HG02759 (cell line): Measurements from ENCODE around the gene TMEM201.
"Not testable (repeated sequence)": the region's sequence is repeated elsewhere in the genome, so short reads cannot be mapped to it uniquely, and the experiment has no call there.

ENCODE experiments used
- ATAC-seq: cut with Tn5 transposase; IDR thresholded peaks from one replicate; pipeline ENCODE4 v1.9.1; 2021; ENCODE audit warnings: mild to moderate bottlenecking, moderate library complexity; ENCODE audit not compliant: unreplicated experiment

The TMEM201 gene, protein sequence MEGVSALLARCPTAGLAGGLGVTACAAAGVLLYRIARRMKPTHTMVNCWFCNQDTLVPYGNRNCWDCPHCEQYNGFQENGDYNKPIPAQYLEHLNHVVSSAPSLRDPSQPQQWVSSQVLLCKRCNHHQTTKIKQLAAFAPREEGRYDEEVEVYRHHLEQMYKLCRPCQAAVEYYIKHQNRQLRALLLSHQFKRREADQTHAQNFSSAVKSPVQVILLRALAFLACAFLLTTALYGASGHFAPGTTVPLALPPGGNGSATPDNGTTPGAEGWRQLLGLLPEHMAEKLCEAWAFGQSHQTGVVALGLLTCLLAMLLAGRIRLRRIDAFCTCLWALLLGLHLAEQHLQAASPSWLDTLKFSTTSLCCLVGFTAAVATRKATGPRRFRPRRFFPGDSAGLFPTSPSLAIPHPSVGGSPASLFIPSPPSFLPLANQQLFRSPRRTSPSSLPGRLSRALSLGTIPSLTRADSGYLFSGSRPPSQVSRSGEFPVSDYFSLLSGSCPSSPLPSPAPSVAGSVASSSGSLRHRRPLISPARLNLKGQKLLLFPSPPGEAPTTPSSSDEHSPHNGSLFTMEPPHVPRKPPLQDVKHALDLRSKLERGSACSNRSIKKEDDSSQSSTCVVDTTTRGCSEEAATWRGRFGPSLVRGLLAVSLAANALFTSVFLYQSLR

DNA sequence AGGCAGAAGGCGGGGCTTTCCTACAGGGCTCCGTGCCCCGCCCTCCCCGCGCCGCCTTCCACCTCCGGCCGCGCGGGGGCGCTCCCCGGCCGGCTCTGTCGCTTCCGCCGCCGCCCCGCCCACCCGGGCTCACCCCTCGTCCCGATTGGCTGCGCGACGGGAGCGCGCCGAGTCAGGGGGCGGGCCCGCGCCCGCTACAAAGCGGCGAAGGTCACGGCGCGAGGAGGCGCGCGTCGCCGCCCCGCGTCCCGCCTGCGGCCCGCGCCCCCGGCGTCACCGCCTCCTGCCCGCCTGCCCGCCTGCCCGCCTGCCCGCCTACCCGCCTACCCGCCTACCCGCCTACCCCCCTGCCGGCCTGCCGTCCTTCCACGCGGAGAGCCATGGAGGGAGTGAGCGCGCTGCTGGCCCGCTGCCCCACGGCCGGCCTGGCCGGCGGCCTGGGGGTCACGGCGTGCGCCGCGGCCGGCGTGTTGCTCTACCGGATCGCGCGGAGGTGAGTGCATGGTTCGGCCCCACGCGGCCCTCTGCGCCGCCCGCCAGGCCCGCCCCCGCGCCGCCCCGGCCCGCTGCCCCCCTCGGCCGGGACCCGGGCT is at the start of gene TMEM201:
TSS of gene TMEM201 (plus strand) at position 361 of the 593 bp plus-strand sequence. CDS start at position 381, 20 bp downstream.
- ATAC-seq: peak; percentile 78

DNA sequence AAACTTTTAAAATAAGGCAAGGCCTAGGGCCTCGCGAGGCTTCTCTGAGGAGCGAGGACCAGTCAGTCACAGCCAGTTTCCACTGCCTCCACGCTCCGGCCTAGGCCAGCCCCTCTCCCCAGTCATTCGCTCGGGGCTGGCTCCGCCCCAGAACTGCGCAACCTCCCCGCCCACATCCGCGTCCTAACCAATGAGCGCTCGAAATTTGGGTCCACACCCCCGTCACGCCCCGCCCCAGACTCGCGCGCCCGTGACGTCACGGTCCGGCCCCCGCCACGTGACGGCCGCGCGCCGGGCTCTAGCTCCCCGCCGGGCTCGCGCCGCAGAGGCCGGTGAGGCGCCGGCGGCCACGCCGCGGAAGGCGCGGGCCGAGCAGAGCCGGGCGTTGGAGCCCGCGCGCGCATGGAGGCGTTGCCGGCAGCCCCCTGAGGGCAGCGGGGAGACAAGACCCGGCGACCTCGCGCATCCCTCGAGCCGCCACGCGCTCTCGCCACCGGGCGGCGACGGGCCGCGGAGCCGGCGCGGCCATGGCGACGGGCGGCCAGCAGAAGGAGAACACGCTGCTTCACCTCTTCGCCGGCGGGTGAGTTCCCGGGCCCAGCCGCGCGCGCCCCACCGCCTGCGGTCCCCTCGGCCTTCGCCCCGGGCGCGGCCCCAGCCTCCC is 49.4 kb upstream of the TMEM201 start, which contains the start of gene SLC25A33:
TSS of gene SLC25A33 (plus strand) at position 301 of the 664 bp plus-strand sequence. CDS start at position 528, 227 bp downstream.
- peak; percentile 91 for ATAC-seq

DNA sequence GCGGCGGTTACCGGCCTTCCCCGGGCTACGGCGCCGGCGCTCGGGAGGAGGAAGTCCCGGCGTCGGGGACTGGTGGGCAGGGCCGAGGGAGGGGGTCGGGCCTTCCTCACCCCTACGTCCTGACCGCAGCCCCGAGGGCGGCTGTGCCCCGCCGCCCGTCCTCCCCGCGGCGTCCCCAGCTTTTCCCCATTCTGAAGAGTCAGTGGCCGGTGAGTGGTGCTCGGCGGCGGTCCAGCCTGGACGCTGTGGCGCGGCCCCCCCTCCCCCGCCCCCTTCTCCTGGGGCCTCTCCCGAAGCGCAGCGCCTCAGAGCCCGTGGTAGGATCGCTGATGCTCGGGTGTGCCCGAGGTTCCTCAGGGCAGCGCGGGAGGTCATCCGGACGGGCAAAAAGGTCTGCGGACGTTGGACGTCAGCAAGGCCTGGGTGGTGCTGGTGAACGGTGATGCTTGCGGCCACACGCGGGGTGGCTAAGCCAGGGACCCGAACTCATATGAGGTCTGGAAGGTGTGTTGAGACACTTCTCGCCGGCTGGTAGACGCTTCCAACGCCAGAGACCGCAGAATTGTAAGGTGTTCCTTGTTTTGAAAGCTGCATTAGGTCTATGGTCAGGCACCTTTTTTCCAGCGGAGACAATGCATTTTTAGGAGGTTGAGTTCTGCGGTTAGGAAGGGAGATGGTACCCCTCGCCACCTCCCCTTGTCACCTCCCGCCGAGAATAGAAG is 48.7 kb upstream of the TMEM201 start:
- ATAC-seq: peak; percentile 60

DNA sequence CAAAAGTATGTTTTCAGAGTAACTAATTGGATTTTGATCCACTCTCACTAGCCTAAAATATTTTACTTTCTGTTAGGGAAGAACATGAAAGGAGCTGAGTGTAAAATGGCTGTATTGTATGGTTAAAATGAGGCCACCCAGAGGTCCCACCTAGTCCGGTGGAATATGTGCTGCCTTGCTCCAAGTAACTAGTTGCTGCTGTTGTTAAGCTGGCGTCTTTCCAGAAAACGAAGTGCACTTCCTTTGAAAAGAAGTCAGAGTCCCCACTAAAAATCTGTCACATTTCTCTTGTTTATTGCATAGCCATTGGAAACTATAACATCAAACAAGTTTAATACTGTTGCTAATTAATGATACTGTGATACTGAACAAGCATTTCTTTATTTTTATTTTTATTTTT is 46.3 kb upstream of the TMEM201 start:
- no peak for ATAC-seq

DNA sequence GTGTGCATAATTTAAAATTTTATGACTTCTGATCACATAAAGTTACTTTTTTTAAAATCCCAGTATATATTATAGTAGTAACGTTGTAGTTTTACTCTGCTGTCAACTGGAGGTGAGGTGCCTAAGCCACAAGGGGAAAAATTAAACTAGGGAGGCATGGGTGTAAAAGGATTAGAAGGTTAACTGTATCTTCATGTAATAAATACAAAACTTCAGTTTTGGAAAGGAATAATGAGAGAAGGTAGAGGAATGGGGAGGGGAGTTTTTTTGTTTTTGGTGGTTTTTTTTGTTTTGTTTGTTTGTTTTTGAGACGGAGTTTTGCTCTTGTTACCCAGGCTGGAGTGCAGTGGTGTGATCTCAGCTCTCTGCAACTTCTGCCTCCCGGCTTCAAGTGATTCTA is 43.8 kb upstream of the TMEM201 start:
- ATAC-seq: no peak

GRCh38 chr1:9549955-9550546 is 38.7 kb upstream of the TMEM201 start:
- ATAC-seq: no peak

DNA sequence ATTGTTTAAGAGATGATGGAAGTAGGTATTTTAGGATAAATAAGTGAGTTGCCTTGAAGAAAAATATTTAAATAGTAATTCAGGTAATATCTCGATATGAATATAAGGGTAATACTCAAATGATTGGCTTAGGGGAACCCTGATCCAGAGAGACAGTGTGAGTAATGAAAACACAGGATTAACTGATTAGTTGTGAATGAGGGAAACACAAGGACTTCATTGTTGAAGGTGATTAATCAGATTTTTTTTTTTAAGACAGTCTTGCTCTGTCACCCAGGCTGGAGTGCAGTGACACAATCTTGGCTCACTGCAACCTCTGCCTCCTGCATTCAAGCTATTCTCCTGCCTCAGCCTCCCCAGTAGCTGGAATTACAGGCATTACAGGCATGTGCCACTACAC is 36.7 kb upstream of the TMEM201 start:
- no peak for ATAC-seq

- no peak for ATAC-seq
Measured at GRCh38 chr1:9553736-9554144, 35.0 kb upstream of the TMEM201 start.

DNA sequence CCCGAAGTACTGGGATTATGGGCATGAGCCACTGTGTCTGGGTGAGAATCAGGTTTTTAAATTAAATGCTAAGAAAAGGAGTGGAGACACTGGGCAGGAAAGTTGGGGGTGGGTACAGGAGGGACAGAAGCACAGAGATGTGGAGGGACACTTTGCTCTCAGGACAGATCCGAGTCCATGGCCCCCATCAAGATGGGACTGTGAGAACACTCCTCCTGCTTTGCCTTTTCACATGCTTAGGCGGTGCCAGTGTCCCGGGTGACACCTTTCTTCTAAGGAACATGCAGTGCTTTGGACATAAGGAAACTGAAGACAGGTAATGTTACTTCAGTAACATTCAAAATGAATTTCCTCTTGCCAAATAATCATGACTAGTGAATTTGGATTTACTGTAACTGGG is 32.8 kb upstream of the TMEM201 start:
- ATAC-seq: no peak

DNA sequence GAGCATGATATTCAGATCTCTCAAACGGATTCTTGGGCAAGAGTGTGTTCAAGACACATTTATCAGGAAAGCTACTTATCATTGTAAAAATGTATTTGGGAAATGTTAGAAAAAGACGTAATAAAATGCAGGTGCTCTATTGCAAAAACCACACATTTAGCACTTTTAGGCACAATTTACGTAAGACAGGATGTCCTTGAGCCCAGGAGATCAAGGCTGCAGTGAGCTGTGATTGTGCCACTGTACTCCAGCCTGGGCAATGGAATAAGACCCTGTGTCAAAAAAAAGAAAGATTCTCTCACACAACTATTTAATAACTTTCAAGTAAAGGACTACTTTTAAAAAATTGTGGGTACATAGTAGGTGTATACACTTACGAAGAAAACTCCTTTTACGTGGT is 31.1 kb upstream of the TMEM201 start:
- ATAC-seq: no peak

DNA sequence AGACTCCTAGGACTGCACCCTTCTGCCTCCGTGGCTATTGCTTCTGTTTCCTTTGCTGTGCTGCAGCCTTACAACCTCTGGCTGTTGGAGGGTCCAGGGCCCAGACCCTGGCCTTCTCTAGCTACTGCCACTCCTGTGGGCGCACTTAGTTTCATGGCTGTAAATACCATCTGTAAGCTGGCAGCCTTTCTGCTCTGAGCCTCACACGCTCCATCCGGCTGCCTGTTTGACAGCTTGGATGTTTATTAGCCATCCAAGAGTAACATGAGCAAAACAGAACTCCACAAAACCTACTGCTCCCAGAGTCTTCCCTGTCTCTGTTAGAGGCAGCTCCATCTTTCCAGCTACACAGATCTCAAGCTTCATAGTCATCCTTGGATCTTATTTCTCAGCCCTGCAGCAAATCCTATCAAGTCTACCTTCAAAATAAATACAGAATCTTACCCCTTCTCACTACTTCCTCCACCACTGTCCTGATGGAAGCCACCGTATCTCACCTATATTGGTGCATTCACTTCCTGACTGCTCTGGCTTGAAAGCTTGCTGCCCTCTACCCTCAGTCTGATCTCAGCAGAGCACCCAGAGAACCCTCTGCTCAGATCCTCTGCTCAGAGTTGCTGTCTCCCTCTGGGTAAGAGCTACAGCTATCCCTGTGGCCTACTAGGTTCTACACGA is 30.3 kb upstream of the TMEM201 start:
- no peak for ATAC-seq

DNA sequence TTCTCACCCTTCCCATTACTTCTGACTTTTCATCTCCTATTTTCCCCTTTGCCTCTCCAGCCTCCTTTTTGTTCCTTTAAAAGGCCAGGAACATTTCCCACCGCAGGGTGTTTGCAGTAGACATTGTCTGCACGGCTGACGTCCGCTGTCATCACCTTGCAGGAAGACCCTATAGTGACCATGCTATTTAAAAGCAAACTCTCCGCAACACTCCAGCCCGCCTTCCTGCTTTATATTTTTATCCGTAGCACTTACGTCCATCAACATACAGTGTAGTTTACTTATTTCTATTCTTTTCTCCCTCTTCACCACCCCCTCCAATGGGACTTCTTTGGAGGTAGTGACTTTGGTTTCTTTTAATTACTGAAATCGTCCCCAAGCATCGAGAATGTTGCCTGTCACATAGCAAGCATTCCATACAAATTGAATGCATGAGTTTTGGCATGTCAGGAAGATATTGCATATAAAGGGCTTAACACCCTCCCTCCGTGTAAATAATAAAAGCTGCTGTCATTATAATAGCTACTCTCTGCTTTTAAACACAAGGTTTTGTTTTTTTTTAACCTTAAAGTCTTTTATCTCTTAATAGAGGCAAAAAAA is 29.7 kb upstream of the TMEM201 start:
- no peak for ATAC-seq

- no peak for ATAC-seq
Measured at GRCh38 chr1:9559673-9560072, 29.0 kb upstream of the TMEM201 start.

DNA sequence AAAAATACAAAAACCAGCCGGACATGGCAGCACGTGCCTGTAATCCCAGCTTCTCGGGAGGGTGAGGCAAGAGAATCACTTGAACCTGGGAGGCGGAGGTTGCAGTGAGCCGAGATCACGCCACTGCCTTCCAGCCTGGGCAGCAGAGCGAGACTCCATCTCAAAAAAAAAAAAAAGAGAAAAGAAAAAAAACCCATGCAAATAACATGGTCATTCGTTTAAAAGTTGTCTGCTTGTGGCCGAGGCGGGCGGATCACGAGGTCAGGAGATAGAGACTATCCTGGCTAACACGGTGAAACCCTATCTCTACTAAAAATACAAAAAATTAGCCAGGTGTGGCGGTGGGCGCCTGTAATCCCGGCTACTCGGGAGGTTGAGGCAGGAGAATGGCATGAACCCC is 28.6 kb upstream of the TMEM201 start:
- ATAC-seq: not testable (repeated sequence)

DNA sequence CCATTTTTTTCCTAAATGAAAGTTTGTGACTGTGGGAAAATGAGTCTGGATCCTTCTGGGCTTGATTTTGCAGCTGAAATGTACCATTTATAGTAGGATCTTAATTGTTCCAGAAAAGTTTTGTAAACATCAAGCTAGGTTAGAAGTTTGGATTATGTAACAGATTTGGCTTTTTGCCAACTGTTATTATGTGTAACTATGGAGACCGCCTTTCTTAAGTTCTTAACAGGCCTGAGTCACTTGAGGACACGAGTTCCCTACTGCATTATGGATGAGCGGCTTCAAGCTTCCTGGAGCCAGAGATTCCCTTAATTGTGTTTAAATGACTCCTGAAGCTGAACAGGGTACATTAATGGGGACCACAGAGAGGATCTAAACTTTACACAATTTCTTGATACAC is 27.3 kb upstream of the TMEM201 start:
- ATAC-seq: no peak

GRCh38 chr1:9569267-9569666 is 19.4 kb upstream of the TMEM201 start:
- no peak for ATAC-seq

DNA sequence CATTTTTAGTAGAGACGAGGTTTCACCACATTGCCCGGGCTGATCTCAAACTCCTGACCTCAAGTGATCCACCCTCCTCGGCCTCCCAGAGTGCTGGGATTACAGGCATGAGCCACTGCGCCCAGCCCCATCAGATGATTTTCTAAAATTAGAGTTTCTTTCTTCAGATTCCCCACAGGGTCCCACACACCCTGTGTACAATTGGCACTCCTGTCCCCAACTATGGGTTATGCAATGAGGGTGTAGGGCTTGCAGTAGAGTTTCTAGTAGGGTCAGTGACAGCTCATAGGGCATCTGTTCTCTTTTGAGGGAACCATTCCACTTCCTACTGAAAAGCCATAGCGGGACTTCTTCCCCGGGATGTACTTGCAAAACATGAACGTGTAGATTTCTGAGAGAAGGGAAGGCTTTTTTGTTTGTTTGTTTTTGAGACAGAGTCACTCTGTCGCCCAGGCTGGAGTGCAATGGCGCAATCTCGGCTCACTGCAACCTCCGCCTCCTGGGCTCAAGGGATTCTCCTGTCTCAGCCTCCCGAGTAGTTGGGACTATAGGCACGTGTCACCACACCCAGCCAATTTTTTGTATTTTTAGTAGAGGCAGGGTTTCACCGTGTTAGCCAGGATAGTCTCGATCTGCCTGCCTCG is 17.7 kb upstream of the TMEM201 start:
- ATAC-seq: not testable (repeated sequence)

- no peak for ATAC-seq
Measured at GRCh38 chr1:9573723-9574122, 15.0 kb upstream of the TMEM201 start.

GRCh38 chr1:9575486-9575885 is 13.2 kb upstream of the TMEM201 start:
- ATAC-seq: no peak
